ENCODE results near the gene PEX1.

- TF ChIP-seq REST (IDR thresholded peaks at IDR 0.05; ENCODE audit: borderline replicate concordance in 1 of 2, low read depth in 1 of 2, low read length in 2 of 2) = no peak
- TF ChIP-seq CTCF (CRISPR knock-in tag; IDR thresholded peaks at IDR 0.05) = no peak
- no peak for TF ChIP-seq MXI1 (IDR thresholded peaks at IDR 0.05; ENCODE audit: borderline replicate concordance, low read depth, low read length)
These were observed 61.6 kb downstream of the PEX1 start for GRCh38 chr7:92466682-92467081.
